Activated CD4-positive, alpha-beta T cell treated with anti-CD3 and anti-CD28 coated beads for 24 hours (primary cell): ENCODE data around the gene KPNA6.
A peak's percentile ranks its signal among the peaks of the same experiment; 100 is the strongest.
"Not testable (repeated sequence)": the region's sequence is repeated elsewhere in the genome, so short reads cannot be mapped to it uniquely, and the experiment has no call there.

Experiments
- DNase-seq, 2 donors: peaks; one replicate each; pipeline ENCODE4 v3.0.0-alpha.2; 2020; ENCODE audit warnings: low read depth in 2 of 2

Gene KPNA6

DNA sequence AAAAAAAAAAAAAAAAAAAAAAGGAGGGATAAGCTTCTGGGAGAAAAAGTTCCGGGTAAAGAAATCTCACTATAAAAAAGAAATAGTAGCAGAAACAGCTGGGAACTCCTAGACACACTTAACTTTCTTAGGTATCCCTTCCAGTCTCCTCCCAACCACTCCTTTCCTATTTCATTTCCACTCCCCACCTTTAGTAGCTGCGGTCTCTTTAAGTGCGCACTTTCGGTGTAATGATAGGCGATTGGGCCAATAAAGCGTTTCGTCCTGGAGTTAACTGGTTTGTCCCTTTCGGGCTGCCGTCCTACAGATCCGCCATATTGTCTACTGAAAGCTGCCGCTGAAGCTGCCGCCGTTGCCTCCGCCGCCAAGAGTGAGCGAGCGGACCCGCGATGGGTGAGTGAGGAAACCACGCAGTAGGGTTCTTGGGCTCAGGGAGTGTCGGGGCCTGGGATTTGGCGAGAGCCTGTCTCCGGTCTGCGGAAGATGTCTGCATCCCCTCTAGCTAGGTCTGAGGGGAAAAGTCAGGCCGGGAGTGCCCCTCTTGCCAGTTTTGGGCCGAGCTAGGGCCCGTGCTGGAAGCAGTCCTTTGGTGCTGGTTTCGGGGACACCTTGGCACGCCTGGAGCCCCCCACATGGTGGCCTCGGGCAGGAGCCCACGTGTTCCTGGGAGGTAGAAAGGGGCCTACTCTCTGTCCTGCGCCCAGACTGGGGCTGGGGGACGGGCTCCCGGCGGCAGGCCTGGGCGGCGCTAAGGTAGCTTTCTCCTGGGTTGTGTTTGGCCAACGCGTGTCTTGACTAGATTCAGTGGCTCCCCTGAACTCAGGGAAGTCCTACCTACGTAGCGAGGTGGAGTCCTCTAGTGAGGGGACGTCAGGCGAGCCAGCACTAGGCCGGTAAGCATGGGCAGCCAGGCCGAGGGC is at the start of gene KPNA6:
TSS of gene KPNA6 (plus strand) at position 315 of the 920 bp plus-strand sequence. CDS start at position 390, 75 bp downstream.
- peak; percentile 75 to 77 for DNase-seq

DNA sequence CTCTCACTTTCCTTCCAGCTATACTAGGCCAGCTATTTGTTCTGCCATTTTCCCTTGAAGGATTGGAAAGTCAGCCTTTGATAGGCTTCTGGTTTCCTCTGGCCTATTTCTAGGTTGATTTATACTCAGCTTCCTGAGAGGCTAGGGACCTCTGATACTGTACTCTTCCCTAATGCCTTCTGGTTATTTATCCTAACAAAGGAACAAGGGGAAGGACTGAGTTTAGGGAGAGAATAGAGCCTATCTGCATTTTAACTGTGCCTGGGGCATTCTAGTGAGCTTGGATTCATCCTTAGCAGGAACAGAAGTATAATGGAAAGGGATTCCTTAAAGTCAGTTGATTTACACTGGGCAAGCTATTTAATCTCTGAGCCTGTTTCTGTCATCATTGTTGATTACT is 46.9 kb upstream of the KPNA6 start:
- DNase-seq = no peak

DNA sequence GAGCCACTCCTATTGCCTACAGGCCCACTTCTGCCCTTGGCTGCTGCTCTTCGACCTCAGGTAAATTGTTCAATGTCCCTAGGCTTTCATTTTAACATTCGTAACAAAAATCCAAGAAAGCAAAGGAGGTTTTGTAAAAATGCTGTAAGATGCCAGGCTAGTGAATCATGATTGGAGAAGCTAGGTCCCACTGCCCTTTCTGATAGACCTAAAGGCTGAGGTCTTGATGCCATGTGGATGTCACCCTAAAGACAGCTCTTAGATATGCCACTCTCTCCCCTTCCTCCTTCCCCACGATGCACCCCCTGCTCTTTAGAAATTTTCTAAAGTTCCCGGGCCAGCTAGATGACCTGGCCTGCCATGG is 45.0 kb upstream of the KPNA6 start:
- DNase-seq = no peak

DNA sequence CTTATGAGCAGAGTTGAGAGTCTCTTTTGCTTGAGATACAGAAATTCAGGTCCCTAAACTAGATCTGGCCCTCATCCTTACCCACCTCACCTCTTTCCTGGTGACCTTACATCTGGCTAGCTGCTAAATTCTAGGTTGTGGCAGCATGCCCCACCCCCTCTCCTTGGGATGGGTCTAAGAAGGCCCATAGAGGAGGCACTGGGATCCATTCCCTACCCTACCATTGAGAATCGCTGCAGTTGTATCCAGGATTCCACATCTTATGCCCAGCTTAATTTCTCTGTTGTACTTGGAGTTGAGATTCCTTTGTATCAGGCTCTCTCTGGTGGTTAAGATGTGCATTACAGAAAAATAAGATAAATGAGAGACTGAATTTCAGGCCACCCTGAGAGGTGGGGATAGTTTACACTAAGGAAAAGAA is 44.6 kb upstream of the KPNA6 start:
- DNase-seq = no peak

DNA sequence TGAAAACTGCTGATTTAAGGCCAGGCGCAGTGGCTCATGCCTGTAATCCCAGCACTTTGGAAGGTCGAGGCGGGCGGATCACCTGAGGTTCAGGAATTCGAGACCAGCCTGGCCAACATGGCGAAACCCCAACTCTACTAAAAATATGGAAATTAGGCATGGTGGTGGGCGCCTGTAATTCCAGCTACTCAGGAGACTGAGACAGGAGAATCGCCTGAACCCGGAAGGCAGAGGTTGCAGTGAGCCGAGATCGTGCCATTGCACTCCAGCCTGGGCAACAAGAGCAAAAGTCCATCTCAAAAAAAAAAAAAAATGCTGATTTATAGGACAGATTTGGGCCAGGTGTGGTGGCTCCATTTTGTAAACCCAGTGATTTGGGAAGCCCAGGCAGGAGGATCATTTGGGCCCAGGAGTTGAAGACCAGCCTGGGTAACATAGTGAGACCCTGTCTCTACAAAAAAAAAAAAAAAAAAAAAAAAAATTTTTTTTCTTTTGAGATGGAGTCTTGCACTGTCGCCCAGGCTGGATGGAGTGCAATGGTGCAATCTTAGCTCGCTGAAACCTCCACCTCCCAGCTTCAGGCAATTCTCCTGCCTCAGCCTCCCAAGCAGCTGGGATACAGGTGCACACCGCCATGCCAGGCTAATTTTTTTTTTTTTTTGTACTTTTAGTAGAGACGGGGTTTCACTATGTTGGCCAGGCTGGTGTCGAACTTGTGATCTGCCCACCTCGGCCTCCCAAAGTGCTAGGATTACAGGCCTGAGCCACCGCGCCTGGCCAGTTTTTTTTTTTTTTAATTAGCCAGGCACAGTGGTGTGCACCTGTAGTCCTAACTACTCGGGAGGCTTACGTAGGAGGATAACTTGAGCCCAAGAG is 42.0 kb upstream of the KPNA6 start:
- DNase-seq = not testable (repeated sequence)

DNA sequence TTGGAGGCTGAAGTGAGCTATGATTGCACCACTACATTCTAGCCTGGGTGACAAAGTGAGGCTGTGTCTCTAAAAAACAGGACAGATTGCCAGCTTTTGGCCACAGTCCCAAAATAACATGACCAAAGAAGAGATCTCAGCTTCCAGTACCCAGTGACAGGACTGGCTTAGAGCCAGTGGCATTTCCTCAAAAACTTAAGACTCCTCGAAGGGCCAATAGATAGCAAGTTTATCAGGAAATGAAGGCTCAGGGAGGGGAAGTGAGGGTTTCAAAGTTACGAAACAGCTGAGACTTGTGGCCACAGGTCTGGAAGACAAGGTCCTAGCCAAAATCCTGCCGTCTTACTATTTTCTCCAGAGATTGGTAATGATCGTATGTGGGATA is 41.4 kb upstream of the KPNA6 start:
- DNase-seq = no peak

DNA sequence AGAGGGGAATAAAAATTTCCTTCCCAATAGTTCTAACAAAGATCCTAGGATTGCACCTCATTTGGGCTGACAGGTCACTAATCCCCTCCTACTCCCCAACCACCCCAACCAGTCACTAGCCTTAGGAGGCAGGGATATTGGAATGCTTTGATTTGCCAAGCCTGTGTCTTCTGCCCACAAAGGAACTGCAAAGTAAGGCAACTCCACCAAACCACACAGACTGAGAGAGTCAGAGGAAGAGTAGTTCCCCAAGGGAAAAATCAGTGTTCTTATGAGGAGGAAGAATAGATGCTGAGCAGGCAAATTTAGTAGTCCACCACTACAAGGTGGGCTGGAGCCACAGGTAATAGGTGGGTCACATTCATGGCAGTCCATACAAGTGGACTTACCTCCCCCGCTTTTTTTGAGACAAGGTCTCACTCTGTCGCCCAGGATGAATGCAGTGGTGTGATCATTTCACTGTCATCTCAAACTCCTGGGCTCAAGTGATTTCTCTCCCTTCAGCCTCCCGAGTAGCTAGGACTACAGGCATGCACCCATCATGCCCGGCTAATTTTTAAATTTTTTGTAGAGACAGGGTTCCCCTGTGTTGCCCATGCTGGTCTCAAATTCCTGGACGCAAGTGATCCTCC is 38.8 kb upstream of the KPNA6 start:
- DNase-seq = no peak

DNA sequence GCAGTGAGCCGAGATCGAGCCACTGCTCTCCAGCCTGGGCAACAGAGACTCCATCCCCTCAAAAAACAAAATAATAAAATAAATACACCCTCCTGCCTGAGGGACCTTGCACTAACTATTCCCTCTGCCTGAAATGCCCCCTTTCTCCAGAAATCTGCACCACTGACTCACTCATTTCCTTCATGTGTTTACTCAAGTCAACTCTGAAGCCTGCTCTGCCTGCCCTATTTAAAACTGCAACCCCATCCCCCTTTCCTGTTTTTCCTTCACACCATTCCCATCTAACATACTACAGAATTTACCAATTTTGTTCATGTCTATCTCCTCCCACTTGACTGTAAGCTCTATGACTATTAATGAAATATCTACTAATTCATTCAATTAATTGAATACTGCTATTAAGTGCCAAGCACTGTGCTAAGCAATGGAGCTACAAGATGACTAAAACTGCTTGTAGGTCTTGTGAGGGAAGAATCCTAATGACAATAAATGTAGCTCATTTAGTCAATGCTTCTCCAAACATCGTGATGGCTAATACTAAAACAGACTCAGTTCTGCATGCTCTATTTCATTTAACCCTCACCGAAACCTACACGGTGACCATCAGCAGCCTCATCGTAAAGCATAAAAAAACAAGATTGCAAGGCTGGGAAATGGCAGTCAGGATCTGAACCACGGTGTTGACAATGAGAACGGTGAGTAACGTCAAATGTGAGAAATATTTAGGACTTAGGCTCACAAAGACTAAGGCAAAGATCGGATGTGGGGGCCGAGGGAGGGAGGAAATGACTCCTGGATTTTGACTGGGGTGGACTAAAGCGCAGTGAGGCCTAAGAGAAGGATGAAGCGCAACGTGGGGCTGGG is 35.9 kb upstream of the KPNA6 start:
- DNase-seq = no peak

DNA sequence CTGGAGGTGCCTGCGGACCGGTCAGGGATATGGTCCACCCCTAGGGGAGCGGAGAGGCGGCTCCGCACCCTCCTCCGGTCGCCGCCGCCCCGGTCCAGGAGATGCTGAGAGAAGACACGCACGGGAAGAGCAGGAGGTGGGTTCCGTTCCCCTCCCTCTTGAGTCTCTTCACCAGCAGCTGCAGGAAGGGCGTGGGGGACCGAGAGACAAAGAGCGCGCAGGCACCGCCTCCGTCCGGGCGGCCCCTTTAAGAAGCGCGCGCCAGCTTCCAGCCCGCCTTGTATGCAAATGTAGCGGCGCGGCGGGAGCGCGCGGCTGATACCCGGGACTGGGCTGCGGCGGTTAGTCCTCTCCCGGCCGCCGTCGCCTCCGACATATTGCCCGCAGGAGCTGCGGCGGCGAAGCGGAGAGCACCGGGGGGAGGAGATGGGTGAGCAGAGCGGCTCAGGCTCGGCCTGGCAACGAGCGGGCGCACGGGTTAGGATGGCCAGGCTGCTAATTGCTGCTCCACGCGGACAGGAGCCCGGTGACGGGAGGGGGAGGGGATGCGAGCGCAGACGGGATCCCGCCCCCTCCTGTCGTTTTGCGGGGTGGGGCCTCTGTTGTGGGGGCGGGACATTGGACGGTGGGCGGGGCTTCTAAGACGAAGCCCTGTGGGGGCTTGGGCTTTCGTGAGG is 35.1 kb upstream of the KPNA6 start, which contains the start of gene TMEM39B:
TSS of gene TMEM39B (plus strand) at position 318 of the 677 bp plus-strand sequence. CDS start at position 427, 109 bp downstream.
- DNase-seq = peak; percentile 86 to 87

DNA sequence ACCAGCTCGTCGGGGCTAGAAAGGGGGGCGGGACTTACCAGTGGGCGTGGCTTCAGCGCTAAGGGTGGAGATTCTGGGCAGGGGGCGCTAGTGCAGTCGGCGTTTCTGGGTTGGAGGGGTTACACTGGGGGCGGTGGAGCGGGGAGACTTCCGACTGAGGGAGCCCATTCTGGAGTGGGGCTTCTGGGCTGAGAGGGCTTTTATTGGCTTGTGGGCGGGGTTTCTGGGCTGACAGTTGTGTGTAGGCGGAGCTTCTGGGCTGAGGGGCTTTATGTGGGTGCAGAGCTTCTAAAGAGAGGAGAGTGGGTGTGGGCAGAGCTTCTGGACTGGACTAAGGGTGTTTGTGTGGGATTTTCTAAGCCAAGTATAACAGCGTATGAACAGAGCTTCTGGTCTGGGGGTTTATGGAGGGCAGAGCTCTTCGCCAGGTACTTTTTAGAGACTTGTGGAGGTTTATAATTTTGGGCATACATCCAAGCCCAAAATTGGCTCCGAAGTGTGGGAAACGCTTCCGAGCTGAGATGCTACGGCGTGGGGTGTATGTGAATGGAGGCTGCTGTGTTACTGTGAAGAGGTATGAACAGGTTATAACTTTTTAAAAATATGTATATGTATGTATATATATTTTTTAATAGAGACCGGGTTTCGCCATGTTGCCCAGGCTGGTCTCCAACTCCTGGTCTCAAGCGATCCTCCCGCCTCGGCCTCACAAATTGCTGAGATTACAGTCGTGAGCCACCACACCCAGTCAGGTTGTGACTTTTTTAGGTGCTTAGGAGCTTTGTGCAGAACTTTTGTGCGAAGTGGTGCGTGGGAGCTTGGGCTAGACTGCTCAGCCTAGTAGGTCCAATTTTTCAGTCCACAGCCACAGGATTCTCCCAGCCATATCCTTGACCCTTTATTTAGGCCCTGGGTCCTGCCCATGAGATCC is 34.3 kb upstream of the KPNA6 start:
- DNase-seq = no peak

DNA sequence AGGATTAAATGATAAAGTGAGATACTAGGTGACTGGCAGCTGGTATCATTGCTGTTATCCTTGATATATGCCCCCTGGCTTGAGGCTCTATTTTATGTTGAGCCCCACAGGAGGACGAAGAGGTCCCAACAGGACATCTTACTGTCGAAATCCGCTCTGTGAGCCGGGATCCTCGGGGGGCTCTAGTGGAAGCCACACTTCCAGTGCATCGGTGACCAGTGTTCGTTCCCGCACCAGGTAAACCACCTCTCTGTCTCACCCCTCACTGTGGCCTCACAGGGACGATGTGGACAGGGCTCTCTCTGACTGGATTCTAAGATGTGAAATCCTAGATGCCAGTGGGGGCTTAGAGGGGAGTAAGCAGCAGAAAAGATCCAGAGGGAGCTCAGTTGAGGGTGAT is 33.0 kb upstream of the KPNA6 start:
- no peak for DNase-seq

DNA sequence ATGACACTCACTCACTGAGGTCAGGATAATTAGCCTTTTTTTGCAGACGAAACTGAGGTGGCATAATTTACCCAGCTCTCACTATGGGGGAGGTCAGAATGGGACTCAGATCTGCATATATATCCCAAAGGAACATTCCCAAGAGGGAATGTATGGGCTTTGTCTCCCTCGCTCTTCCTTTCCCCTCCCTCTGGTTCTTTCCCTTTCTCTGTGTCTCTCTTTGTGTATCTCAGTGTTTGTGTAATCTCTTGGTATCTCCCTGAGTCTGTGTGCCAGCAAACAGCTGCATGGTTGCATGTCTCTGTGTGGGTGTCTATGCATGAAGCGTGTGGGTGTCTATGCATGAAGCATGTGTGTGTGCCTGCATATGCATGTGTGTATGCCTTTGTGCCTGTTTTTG is 30.4 kb upstream of the KPNA6 start:
- no peak for DNase-seq

DNA sequence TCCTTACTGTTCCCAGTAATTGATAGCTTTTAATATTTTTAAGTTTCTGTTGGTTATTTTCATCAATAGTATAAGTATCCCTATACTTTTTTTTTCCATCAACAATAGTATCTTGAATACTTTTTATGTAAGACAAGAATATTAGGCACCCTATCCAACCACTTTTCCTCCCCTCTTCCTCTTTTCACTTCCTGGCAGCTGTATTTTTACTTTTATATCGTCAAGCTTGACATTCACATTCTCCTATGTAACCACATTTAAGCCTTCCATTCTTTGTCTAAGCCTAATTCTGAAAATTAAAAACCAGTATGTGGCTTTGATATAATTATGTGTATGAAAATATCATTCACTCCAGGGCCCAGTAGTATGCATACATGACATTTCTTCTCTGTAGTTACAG is 25.8 kb upstream of the KPNA6 start:
- no peak for DNase-seq

DNA sequence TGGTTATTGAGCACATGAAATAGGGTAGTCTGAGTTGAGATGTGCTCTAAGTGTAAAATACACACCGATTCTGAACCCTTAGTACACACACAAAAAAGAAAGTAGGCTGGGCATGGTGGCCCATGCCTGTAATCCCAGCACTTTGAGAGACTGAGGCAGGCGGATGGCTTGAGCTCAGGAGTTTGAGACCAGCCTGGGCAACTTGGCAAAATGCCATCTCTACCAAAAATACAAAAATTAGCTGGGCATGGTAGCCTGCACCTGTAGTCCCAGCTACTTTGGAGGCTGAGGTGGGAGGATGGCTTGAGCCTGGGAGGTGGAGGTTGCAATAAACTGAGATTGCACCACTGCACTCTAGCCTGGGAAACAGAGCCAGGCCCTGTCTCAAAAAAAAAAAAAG is 21.5 kb upstream of the KPNA6 start:
- not testable (repeated sequence) for DNase-seq

DNA sequence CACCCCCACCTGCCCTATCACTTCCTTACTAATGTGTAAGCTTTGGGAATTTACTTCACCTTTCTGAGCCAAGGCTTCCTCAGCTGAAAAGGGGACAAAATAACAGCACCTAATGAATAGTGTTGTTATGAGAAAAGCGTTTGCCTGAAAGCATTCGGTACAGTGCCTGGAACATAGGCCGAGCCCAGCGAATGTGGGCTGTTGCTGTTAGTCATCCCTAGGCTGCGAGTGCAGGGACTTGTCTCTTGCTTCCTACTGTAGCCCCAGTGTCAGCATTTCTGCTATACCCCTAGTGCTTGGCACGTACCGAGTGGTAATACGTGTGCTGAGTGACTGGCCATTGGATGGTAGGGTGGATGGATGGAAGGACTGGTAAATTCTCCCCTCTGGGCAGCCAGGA is 16.7 kb upstream of the KPNA6 start:
- no peak for DNase-seq

DNA sequence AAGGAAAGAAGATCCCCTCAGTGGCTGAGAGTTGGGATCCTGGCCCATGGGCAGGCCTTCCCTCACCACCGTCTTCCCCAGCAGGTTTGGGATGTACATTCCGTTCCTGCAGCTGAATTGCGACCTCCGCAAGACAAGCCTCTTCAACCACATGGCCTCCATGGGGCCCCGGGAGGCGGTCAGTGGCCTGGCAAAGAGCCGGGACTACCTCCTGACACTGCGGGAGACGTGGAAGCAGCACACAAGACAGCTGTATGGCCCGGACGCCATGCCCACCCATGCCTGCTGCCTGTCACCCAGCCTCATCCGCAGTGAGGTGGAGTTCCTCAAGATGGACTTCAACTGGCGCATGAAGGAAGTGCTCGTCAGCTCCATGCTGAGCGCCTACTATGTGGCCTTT is 16.3 kb upstream of the KPNA6 start:
- DNase-seq = no peak

DNA sequence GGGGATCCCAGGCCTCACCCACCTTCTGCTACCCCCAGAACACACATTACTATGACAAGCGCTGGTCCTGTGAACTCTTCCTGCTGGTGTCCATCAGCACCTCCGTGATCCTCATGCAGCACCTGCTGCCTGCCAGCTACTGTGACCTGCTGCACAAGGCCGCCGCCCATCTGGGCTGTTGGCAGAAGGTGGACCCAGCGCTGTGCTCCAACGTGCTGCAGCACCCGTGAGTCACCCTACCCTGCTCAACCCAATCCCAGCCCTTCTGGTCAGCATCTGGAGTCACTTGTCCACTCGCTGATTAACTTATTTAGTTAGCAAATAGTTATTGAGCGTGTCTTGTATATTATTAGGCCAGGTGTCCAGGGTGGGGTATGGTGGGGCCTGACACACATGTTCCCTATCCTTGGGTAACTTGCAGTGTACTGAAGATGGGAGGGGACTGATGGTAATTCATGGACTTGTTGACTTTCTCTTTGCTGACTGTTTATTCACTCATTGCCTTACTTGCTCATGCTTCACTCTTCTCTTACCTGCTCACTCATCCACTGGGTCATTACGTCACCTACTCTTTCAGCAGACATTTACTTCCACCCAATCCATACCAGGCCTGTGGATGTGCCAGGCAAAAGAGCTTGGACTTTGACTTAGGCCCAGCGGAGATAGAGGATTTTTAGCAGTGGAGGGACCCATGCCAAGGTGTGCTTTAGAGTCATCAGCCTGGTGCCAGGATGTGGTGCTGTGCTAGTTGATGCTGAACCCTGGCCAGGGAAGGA is 12.9 kb upstream of the KPNA6 start:
- no peak for DNase-seq

DNA sequence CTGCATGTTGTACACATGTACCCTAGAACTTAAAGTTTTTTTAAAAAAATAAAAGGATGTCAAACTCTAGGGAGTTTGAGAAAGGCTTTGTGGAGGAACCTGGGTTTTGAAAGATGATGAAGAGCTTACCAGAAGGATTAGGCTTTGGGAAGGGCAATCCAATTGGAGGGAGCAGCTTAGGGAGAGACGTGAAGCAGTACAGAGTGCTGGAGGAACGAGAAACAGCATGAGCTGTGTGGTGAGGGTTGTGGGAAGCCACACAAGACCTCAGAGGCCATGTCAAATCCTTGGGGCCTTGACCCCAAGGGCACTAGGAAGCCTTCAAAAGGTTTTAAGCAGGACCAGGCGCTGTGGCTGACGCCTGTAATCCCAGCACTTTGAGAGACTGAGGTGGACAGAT is 8.4 kb upstream of the KPNA6 start:
- DNase-seq = no peak

DNA sequence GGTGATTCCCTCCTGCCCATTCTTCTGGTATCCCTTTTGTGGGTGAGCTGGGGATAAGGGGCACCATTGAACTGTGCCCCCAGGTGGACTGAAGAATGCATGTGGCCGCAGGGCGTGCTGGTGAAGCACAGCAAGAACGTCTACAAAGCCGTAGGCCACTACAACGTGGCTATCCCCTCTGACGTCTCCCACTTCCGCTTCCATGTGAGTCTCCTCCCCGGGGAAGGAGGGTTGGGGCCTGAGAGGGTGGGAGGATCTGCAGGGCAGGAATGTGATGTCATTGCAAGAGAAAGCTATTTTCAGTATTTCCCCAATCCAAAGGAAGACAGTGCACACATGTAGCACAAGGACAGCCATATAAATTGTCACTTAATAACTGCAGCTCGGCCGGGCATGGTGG is 7.5 kb upstream of the KPNA6 start:
- no peak for DNase-seq
